Measurements from ENCODE around the gene INF2. TPM values are rescaled to one million over a fixed set of nuclear protein-coding genes. Genes with fewer than 3 reads are reported as not detected.
A peak's percentile ranks its signal among the peaks of the same experiment; 100 is the strongest.

INF2 gene
- total and polyA plus RNA-seq, 2 experiments from 2014 or later = 36.7 to 75.5 TPM

DNA sequence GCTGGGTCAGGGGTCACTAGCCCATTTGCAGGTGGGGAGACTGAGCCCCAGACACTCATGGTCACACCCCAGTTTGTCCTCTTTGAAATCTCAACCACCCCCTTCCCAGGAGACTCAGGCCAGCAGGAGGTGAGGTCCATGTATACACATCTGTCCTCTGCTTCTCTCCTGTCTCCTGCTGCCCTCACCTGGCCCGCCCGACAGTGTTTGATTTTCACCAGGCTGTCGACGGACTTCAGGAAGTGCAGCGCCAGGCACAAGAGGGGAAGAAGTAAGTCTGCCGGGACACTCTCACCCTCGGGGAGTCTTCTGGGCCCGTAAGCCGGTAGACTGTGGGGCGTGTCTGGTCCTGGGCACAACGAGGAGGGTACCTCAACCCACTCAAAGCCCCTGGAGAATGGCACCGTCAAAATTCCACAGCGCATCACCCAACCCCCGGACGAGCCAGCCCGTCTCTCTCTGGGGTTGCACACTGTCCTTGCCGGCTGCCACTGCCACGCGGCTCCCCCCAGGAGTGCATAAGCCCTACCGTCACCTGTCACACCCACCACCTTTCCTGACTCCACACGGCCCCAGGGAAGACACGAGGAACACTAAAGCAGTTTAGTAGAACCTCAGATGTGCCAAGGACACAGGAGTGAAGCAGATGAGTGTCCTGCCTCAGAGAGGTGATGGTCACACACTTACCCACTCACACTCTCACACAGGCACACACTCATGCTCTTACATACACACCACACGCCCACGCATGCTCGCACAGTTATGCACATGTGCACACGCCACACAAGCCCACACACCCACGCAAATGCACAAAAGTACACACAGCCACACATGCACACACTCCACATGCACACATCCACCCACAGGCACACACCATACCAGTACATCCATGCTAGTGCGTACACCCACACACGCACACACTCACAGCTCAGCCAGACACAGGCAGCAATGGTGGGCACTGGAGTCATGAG lies 50.4 kb downstream of the INF2 start:
- ATAC-seq = no peak
- no peak overlapping the region for H3K4me3 Mint-ChIP-seq
- no peaks in the 10 kb centered on the region for H3K4me1 Mint-ChIP-seq
- Histone ChIP-seq H3K79me2 (replicated peaks; ENCODE audit: insufficient read depth) (no peaks in the 10 kb centered on the region), H2AFZ (no peak overlapping the region), H3F3A (replicated peaks; ENCODE audit: low read depth) (no peaks in the 10 kb centered on the region), H3K9me2 (ENCODE audit: insufficient read depth) (no peaks in the 10 kb centered on the region), H3K36me3 (ENCODE audit: insufficient read depth) (no peaks in the 10 kb centered on the region), H4K20me1 (replicated peaks; ENCODE audit: insufficient read depth) (no peaks in the 10 kb centered on the region), H3K27ac (ENCODE audit: low read depth) (no peak overlapping the region), H3K27me3 (ENCODE audit: insufficient read depth) (no peaks in the 10 kb centered on the region), H3K4me2 (no peak overlapping the region), H3K4me1 (ENCODE audit: insufficient read depth) (no peaks in the 10 kb centered on the region), H3K4me3 (no peak overlapping the region)
- H3K9me3 Mint-ChIP-seq = no peaks in the 10 kb centered on the region
- peaks cover 17% of the 10 kb centered on the region for H3K27me3 Mint-ChIP-seq (ENCODE audit: insufficient read depth, low read depth, poor library complexity)
- DNase-seq (ENCODE audit: low spot score) = no peak
- TF ChIP-seq, protein P1, sequence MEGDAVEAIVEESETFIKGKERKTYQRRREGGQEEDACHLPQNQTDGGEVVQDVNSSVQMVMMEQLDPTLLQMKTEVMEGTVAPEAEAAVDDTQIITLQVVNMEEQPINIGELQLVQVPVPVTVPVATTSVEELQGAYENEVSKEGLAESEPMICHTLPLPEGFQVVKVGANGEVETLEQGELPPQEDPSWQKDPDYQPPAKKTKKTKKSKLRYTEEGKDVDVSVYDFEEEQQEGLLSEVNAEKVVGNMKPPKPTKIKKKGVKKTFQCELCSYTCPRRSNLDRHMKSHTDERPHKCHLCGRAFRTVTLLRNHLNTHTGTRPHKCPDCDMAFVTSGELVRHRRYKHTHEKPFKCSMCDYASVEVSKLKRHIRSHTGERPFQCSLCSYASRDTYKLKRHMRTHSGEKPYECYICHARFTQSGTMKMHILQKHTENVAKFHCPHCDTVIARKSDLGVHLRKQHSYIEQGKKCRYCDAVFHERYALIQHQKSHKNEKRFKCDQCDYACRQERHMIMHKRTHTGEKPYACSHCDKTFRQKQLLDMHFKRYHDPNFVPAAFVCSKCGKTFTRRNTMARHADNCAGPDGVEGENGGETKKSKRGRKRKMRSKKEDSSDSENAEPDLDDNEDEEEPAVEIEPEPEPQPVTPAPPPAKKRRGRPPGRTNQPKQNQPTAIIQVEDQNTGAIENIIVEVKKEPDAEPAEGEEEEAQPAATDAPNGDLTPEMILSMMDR (conservative IDR thresholded peaks at IDR 0.05; ENCODE audit: low read depth in 2 of 2) = peak in 1 of 2 experiments; percentile 22; a peak in 2 of 4 replicates
- no peak for TF ChIP-seq EZH2 (IDR thresholded peaks at IDR 0.05; ENCODE audit: low read depth, unreplicated experiment)
- H3K36me3 Mint-ChIP-seq (ENCODE audit: low read depth) = peaks cover 3% of the 10 kb centered on the region; the same call in 1 of the 3 replicates
- no peak overlapping the region for H3K27ac Mint-ChIP-seq

DNA sequence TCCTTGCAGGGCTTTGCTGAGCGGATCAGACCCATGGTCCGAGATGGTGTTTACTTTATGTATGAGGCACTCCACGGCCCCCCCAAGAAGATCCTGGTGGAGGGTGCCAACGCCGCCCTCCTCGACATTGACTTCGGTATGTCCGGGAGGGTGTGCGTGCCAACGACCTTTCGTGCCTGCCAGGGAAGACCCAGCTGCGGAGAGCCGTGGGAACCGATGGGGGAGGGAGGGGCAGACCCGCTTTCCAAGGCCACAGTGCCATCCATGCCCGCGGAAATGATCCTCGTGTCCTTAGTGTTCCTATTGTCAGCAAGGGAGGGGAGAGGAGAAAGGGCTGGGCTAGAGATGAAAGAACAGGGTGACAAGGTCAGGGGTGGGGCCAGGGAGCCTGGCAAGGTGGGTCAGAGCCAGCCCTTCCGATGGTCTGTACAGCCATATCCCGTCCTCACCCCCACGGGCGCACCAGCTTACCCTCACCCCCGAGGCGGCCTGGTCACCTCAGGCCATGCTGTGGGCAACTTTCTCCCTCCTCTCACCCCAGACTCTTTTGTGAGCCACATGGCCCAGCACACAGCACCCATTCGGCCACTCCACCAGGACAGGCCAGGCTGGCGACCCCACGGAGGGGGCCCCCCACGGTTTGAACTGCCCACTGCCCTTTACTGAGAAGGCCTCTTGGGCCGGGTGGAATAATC lies 51.8 kb downstream of the INF2 start:
- DNase-seq (ENCODE audit: low spot score) (no peak), ATAC-seq (no peak)
- Histone ChIP-seq H3K79me2 (replicated peaks; ENCODE audit: insufficient read depth) (no peaks in the 10 kb centered on the region), H3K36me3 (ENCODE audit: insufficient read depth) (no peaks in the 10 kb centered on the region), H3K4me2 (no peak overlapping the region), H3K4me1 (ENCODE audit: insufficient read depth) (no peaks in the 10 kb centered on the region), H3K27ac (ENCODE audit: low read depth) (no peak overlapping the region), H3K9me2 (ENCODE audit: insufficient read depth) (no peaks in the 10 kb centered on the region), H3K4me3 (no peak overlapping the region), H3F3A (replicated peaks; ENCODE audit: low read depth) (no peaks in the 10 kb centered on the region), H2AFZ (no peak overlapping the region), H3K27me3 (ENCODE audit: insufficient read depth) (no peaks in the 10 kb centered on the region), H4K20me1 (replicated peaks; ENCODE audit: insufficient read depth) (no peaks in the 10 kb centered on the region)
- H3K27me3 Mint-ChIP-seq (ENCODE audit: insufficient read depth, low read depth, poor library complexity) = peaks cover 13% of the 10 kb centered on the region
- no peak overlapping the region for H3K27ac Mint-ChIP-seq
- TF ChIP-seq ZNF114 (CRISPR knock-in tag; IDR thresholded peaks at IDR 0.05) (no peak), JUNB (IDR thresholded peaks at IDR 0.05; ENCODE audit: unreplicated experiment) (no peak), POLR2AphosphoS5 (IDR thresholded peaks at IDR 0.05; ENCODE audit: low read depth) (no peak), STAT1 (IDR thresholded peaks at IDR 0.05; ENCODE audit: unreplicated experiment) (no peak)
- no peaks in the 10 kb centered on the region for H3K4me1 Mint-ChIP-seq
- H3K9me3 Mint-ChIP-seq = no peaks in the 10 kb centered on the region
- H3K4me3 Mint-ChIP-seq = no peak overlapping the region
- peaks cover 3% of the 10 kb centered on the region; the same call in 1 of the 3 replicates for H3K36me3 Mint-ChIP-seq (ENCODE audit: low read depth)
